C4-2B (cell line): ENCODE measurements around the gene COBL.

Source experiments
- H3K27ac ChIP-seq: fragments of 450-650 bp; 2 replicates; pipeline ENCODE4 v1.5.1; 2017
- ZFX ChIP-seq: fragments of 450-650 bp; IDR thresholded peaks from 2 replicates; pipeline ENCODE4 v1.6.1; 2017
- TF ChIP-seq, protein P1 (sequence below): fragments of 450-650 bp; conservative IDR thresholded peaks from 2 replicates; pipeline ENCODE4 v1.5.1; 2017; ENCODE audit warnings: mild to moderate bottlenecking

The COBL gene

DNA sequence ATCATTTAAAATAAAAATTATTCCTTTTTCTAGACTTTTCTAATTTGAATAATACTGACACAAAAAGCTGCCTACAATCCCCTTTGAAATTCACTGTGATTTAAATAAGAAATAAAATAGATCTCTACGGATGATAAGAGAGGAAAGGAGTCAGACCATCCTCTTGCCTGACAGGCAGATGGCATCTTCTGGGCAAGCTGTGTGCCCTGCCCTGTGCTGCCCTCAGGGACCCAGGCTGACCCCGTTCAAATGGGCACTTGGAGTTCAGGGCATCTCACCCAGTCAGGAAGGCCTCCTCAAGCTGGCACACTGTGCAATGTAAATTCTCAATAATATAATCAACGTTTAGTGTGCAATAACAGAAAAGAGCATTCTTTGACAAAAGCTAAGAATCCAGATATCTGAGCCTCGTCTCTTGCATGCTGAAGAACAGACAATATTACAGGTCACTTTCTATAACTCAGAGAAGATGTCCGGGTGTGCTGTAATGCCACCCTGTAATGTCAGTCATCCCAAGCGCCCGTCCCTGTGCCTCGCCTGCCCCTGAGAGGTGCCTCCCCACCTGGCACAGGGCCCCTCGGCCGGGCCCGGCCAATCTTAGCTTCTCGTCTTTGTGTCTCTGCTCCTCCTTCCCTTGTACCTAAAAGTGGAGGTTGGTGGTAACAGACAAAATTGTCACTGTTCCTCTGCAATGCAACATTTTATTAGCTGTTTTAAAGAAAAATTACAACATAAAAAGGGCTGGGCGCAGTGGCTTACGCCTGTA lies 263.3 kb downstream of the COBL start:
- no peak overlapping the region for H3K27ac ChIP-seq
- TF ChIP-seq, protein P1, sequence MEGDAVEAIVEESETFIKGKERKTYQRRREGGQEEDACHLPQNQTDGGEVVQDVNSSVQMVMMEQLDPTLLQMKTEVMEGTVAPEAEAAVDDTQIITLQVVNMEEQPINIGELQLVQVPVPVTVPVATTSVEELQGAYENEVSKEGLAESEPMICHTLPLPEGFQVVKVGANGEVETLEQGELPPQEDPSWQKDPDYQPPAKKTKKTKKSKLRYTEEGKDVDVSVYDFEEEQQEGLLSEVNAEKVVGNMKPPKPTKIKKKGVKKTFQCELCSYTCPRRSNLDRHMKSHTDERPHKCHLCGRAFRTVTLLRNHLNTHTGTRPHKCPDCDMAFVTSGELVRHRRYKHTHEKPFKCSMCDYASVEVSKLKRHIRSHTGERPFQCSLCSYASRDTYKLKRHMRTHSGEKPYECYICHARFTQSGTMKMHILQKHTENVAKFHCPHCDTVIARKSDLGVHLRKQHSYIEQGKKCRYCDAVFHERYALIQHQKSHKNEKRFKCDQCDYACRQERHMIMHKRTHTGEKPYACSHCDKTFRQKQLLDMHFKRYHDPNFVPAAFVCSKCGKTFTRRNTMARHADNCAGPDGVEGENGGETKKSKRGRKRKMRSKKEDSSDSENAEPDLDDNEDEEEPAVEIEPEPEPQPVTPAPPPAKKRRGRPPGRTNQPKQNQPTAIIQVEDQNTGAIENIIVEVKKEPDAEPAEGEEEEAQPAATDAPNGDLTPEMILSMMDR: no peak
- no peak for TF ChIP-seq ZFX

DNA sequence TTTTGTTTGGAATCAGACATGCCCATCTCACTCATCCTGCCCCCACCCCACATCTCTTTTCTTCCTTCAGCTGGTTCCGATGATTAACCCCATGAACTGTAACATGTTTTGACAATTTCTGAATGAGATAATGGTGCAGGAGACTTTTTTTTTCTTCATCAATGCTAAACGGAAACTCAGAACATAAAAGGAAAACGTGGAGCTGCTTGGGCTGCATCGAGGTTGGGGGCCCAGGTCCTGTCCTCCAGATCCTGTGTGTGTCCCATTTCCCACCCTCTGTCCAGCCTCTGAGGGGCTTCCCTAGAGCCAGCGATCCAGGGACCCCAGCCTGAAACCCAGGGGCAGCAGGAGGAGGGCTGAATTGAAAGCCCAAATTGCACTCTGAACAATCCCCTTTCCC lies 270.1 kb downstream of the COBL start:
- no peak overlapping the region for H3K27ac ChIP-seq
- no peak for TF ChIP-seq ZFX
- TF ChIP-seq, protein P1: no peak

DNA sequence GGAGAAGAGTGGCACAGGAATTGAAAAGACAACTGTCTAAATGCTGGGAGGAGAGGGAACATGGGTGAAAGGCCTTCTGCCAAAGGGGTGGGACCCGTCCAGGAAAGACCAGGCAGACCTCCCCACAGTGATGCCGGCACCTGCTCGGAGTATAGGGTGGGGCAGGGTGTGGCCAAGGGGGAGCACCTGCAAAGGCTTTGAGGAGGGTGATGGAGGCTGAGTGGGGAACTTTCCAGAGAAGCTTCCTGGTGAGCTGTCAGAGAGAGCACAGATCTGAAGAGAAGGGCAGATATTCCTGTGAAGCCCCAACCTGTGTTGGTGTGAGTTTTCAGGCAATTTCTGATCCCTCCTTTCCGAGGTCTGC lies 270.5 kb downstream of the COBL start:
- TF ChIP-seq, protein P1: no peak
- TF ChIP-seq ZFX: no peak
- H3K27ac ChIP-seq: no peak overlapping the region

DNA sequence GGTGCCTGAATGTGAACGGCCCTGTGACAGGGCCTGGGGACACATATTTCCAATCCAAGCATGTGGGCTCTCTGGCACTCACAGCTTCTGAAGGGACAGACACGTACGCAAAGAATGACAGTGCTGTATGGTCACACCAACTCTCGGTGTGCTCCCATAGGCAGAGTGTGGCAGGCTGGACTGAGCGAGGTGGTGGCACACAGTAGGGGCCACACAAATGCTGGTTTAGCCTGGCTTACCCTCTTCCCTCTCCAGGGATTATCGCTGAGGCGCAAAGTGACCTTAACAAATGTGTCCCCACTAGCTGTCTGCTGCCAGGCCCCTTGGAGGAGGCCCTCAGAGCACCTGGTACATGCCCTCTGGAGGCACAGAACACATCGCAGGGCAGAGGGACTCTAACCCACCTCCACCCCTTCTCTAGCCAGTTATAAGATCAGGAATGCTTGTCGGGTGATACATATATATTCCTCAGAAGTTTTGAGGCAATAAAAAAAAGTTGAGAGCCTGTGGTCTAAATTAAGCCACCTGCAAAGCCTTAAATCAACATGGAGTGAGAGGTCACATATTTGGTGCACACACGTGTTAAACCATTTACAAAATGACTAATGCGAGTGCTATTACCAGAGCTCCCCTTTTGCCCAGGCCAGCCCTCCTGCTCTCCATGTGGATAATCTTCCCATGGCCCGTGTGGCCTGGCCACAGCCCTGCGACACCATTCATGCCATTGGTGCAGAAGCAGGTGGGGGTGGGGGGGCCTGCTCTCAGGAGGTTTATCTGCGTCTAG lies 271.1 kb downstream of the COBL start:
- H3K27ac ChIP-seq: no peak overlapping the region
- TF ChIP-seq ZFX: no peak
- TF ChIP-seq, protein P1: no peak

DNA sequence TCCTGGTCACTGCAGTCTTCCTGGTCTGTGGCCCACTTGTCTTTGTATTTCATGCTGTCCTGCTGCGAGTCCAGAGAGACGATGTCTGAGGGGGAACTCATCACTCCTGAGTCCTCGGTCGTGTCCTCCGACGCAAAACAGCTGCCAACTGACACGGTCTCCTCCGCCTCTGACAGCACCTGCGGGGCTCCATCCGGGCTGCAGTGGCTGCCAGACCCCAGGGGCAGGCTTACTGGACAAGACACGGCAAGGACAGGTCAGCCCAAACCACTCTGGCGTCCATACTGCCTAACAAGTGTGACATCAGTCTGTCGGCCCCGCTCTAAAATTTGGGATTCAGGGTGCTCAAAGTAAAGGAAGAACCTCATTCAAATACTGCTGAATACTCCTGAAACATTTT lies 273.1 kb downstream of the COBL start:
- no peak overlapping the region for H3K27ac ChIP-seq
- TF ChIP-seq, protein P1: no peak
- no peak for TF ChIP-seq ZFX

DNA sequence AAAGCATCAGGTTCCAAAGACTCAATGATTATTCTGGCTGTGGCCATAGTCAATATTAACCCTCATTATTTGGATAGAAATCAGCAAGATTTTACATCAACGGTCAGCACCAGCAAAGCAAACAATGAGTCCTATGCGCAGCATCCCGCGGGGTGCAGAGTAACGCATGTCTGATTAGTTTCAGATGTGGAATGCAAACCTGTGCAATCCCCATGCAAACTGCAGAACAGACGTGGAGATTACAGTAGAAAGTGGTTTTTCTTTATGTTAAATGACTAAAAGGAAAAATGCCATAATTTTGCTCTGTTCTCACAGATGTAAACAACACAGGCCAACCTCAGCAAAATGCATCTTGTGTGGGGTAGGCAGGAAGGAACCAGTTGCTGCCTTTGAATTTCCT lies 275.8 kb downstream of the COBL start:
- TF ChIP-seq ZFX: no peak
- TF ChIP-seq, protein P1: no peak
- no peak overlapping the region for H3K27ac ChIP-seq

DNA sequence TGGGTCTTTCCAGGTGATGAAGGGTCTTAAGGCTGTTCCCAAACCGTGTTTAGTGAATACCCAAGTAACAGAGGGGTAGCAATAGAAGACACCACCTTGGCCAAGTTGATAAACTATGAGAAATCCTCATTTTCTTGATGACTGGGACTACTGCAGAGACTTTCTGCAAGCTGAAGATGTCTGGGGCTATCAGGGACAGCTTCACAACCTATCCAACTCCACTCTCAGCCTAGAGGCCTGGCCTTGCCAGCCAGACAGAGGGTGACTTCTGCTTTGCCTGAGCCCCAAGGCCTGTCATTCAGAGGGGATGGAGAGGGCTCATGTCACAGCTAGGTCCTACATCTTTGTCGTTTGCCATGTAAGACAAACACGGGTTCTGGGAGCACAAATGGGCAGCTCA lies 278.0 kb downstream of the COBL start:
- no peak overlapping the region for H3K27ac ChIP-seq
- TF ChIP-seq, protein P1: no peak
- TF ChIP-seq ZFX: no peak
